Stimulated activated CD4-positive, alpha-beta T cell treated with anti-CD3 and anti-CD28 coated beads, Interleukin-1b, Interleukin-23, amount 100 ng/mL, for 48 hours (primary cell): ENCODE results near the gene ZSCAN26.
"Not testable (repeated sequence)": the region's sequence is repeated elsewhere in the genome, so short reads cannot be mapped to it uniquely, and the experiment has no call there.

Source experiments
- DNase-seq: peaks from one replicate; pipeline ENCODE4 v3.0.0-alpha.2; 2020

ZSCAN26 gene

GRCh38 chr6:28257042-28257441 is 9.9 kb upstream of the ZSCAN26 start:
- DNase-seq, result no peak

- DNase-seq, result peak; percentile 74
Measured at GRCh38 chr6:28258877-28259777, 7.8 kb upstream of the ZSCAN26 start, which contains the start of gene NKAPL. TSS of gene NKAPL (plus strand) at chr6:28259297. CDS start at chr6:28259372, 75 bp downstream.

GRCh38 chr6:28263922-28264321 is 3.0 kb upstream of the ZSCAN26 start:
- no peak for DNase-seq

GRCh38 chr6:28264834-28265401 is 2.0 kb upstream of the ZSCAN26 start:
- DNase-seq, result no peak

DNA sequence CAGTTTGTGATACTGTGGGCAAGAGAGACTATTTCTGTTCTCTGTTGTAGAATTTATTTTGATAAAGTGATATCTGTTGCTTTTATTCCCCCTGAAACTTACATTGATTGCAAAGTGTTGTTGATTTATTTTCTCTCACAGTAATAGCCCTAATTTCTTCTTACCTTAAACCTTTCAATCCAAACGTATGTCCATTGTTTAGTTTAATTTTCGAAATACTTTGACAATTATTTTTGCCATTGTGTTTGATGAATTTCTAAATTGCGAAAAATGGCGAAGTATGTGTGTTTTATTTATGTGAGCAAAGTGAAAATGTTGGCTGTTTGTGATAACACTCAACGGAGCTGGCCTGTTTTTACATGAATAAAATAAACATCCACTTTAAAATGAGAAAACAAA is 381 bp upstream of the ZSCAN26 start:
- DNase-seq, result no peak

GRCh38 chr6:28267695-28268059 is 734 bp downstream of the ZSCAN26 start:
- no peak for DNase-seq

GRCh38 chr6:28269492-28269891 is 2.5 kb downstream of the ZSCAN26 start:
- DNase-seq, result no peak

- DNase-seq, result no peak
Measured at GRCh38 chr6:28274888-28275287, 7.9 kb downstream of the ZSCAN26 start.

GRCh38 chr6:28277746-28278145 is 10.8 kb downstream of the ZSCAN26 start:
- no peak for DNase-seq

DNA sequence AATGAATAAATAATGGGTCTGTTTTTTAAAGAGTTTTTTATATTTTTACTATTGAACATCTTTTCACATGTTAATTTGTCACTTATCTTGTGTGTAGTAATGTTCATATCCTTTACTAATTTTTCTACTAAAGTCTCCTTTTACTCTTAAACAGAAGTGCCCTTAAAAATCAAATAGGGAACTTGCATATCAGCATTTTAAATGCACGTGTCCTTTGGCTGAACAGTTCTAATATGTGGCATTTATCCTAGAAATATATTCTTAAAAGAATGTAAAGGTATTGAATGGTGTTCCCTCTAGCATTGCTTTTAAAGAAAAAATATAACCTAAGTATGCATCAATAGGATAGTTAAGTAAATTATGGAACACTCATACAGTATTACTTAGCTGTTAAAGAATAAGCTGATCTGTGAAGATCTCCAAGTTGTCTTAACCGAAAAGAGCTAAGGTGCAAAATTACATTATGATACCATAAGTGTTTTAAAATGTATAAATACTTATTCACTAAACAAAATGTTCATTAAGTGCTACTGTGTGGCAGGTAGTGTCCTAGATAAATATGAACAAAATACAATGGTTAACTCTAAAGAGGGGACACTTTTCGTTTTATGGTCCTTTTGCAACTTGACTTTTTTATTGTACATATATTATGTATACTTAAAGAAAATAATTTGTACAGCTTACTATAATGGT is 13.8 kb downstream of the ZSCAN26 start:
- no peak for DNase-seq

GRCh38 chr6:28281288-28282064 is 14.5 kb downstream of the ZSCAN26 start, which contains the start of gene PGBD1:
TSS of gene PGBD1 (plus strand) at chr6:28281572. CDS start at chr6:28283814, 2,242 bp downstream.
- peak; percentile 67 for DNase-seq

GRCh38 chr6:28282926-28283325 is 16.0 kb downstream of the ZSCAN26 start:
- DNase-seq, result no peak

DNA sequence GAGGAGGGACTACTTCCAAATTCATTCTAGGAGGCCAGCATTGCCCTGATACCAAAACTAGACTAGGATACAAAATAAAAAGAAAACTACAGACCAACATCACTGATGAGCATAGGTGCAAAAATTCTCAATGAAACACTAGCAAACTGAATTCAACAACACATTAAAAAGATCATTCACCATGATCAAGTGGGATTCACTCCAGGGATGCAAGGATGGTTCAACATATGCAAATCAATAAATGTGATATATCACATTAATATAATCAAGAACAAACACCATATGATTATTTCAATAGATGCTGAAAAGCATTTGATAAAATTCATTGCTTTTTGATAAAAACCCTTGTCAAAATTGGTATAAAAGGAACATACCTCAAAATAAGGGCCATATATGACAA is 24.6 kb downstream of the ZSCAN26 start:
- DNase-seq, result no peak

GRCh38 chr6:28295326-28295725 is 28.4 kb downstream of the ZSCAN26 start:
- no peak for DNase-seq

- DNase-seq, result no peak
Measured at GRCh38 chr6:28296520-28297060, 29.6 kb downstream of the ZSCAN26 start.

GRCh38 chr6:28303570-28303969 is 36.6 kb downstream of the ZSCAN26 start:
- DNase-seq, result no peak

DNA sequence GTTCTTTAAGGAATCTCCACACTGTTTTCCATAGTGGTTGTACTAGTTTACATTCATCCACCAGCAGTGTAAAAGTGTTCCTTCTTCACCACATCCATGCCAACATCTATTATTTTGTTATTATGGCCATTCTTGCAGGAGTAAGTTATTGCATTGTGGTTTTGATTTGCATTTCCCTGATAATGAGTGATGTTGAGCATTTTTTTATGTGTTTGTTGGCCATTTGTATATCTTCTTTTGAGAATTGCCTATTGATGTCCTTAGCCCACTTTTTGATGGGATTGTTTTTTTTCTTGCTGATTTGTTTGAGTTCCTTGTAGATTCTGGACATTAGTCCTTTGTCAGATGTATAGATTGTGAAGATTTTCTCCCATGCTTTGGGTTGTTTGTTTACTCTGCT is 39.4 kb downstream of the ZSCAN26 start:
- DNase-seq, result not testable (repeated sequence)

GRCh38 chr6:28311139-28311823 is 44.3 kb downstream of the ZSCAN26 start:
- no peak for DNase-seq

- DNase-seq, result no peak
Measured at GRCh38 chr6:28312939-28313338, 46.0 kb downstream of the ZSCAN26 start.

DNA sequence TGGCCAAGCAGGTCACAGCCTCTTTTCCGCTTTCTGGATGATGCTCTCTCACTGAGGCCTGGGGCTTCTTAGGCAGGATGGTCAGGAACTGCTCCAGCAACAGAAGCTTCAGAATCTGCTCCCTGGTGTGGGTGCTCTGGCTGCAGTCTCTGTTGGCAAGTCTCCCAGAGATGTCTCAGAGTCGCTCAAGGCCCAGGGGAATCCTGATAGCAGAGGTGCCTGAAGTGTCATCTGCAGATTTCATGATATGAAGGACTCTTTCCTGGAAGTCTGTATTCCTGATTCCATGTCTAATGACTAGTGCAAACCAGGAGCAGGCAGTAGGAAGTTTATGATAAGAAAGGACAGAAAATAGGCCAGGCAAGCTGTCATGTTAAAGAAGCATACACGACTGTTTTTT is 48.7 kb downstream of the ZSCAN26 start:
- DNase-seq, result no peak

DNA sequence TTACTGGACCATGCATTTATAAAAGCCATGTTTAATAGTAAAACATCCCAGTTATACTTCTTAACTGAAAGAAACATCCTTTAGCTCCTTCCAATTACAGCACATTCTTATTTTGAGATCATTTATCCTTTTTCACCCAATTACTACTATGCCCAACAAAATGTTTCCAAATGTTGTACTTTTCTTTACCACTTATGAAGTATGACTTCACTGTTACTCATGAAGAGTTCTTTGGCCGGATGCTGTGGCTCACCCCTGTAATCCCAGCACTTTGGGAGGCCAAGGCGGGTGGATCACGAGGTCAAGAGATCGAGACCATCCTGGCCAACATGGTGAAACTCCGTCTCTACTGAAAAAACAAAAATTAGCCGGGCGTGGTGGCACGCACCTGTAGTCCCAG is 50.9 kb downstream of the ZSCAN26 start:
- DNase-seq, result not testable (repeated sequence)

GRCh38 chr6:28322661-28323060 is 55.7 kb downstream of the ZSCAN26 start:
- no peak for DNase-seq
